Stimulated activated CD8-positive, alpha-beta memory T cell treated with anti-CD3 and anti-CD28 coated beads, Interleukin-15, amount 100 ng/mL, for 48 hours (primary cell): Measurements from ENCODE around the gene SNN.

ENCODE experiments used
- DNase-seq, 2 donors: peaks; one replicate each; pipeline ENCODE4 v3.0.0-alpha.2; 2020; ENCODE audit warnings: low read depth in 2 of 2

Gene SNN

GRCh38 chr16:11679941-11680911 is 12.0 kb downstream of the SNN start:
- DNase-seq: no peak

DNA sequence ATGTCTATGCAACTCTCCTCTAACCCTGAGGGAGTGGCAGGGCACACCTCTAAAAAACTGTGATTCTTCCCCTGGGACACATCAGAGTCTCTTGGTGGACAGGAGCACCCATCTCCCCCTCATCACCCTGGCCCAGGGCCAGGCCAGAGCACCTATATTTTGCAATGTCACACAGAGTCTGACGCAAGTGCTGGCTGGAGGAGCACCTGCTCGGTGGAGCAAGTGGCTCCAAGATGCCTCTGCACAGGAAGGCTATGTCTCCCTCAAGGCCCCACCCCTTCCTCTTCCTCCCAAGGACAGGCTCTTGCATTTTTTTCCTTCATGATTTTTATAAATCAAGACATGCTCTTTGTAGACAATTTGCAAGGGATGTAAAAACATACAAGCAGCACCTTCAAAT is 13.3 kb downstream of the SNN start:
- DNase-seq: no peak

DNA sequence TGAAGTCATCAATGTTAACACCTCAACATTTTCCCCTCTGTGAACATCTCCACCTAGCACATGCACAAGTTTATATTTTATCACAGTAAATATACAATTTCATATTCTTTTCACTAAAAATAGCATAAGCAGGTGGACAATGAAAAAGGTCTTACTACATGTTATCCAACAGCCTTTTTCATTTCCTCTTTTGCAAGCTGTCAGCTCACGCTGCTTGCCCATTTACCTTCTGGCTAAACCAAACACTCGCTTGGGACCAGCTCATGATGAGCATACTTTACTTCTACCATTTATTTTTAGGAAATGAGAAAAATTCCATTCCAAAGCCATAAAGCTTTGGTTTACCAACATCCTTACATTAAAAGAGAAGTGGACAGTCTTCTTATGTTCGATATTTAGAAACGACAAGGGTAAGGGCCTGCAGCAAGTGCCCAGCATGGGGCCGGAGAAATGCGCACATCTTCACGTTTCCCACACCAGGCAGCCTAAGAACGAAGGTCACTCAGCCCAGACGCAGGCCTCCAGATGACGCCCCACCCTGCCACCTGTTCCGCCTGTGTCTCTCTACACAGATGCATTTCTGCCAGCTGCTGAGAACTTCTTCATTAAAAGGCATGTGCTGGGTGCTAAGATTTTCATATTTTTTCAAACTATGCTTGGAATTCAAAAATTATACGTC is 13.9 kb downstream of the SNN start:
- DNase-seq: no peak

- DNase-seq: no peak
These were observed 14.4 kb downstream of the SNN start for GRCh38 chr16:11682655-11683096.

- DNase-seq: no peak
These were observed 14.9 kb downstream of the SNN start for GRCh38 chr16:11683145-11683544.

GRCh38 chr16:11684231-11685025 is 16.2 kb downstream of the SNN start:
- DNase-seq: no peak

- DNase-seq: no peak
These were observed 17.8 kb downstream of the SNN start for GRCh38 chr16:11685844-11686618.

- DNase-seq: no peak
These were observed 18.6 kb downstream of the SNN start for GRCh38 chr16:11686713-11687380.

DNA sequence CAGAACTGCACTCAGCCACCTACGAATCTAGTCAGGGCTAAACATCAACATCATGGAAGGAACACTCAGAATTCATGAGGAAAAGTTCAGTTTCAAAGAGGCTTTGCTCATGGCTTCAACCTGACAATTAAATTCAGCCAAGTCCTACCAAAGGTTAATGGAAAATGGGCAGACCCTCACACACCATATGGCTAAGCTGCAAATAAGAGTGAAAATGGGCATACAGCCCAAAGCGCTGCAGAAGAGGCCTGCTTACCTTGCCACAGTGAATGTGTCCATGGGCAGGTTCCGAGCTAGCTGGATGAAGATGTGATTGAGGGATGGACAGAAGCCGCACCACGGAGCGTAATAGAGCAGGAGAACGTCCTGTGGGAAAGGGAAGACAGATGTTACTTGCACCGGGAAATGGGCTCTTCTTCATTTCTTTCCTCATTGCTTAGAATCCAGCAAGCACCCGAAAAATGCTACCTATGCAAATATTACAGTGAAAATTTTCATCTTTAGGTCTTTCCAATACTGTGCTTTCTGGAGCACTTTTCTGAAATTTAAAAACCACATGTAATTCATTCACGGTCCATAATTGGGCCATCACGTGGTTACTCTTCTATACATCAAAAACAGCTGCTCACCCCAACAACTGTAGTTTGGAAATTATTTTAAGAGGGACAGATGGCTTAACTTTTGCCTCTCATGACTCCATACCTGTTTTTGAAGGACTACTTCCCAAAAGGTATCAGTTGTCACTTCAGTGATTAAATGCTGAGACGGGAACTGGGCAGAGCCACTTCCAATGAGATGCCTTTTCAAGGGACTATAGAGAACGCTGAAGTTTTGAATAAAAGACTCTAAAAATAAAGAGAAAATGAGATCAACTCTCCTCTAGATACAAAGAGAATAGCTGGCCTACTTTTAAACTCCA is 19.6 kb downstream of the SNN start:
- DNase-seq: no peak

- DNase-seq: no peak
These were observed 20.2 kb downstream of the SNN start for GRCh38 chr16:11688520-11688886.

DNA sequence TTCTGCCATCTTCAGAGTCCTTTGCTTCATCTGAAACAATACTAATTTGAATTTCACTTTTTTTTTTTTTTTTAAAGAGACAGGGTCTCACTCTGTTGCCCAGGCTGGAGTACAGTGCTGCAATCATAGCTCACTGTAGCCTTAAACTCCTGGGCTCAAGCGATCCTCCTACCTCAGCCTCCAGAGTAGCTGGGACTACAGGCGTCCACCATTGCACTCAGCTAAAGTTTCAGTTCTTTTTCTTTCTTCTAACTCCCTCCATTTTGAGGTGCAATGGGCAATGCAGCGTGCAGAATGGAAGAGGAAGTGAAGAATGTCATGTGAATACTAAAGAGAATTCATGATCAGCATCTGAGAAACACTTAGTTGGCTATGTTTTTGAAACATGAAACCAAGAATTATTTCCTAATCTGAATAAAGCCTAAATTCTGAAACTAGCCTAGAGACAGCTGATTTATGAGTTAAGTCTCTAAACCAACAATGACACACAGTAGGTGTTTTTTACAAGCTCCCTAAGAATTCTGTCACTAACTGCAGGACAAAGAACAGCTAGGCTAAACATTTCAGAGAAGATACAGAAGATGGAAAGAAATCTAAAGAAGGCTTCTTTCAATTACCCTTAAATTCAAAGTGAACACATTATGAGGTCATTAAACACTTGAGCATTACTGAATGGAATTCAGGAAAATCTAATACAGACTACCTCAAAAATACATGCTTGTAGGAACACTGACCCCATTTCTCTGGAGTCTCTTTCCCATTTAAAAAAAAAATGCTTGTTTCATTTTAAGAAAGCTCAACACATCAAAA is 21.0 kb downstream of the SNN start:
- DNase-seq: no peak

GRCh38 chr16:11691235-11691634 is 23.0 kb downstream of the SNN start:
- no peak for DNase-seq

DNA sequence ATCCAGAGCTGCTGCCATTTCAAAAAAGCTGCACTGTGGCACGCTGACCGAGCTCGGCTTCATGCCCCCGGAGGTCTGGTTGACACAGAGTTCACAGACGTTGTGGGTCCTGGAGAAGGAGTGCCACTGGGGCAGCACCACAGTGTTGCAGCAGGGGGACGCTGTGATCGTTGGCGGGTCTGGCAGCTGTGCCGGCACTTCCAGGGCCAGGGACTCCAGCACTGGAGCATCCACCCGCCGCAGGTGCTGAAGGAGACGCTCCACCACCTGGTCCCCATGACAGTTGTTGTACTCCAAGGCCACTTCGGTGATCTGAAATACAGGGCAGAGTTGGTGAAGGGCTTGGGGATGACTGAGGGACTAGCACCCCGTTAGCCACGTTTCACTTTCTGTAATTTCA is 23.5 kb downstream of the SNN start:
- DNase-seq: no peak

DNA sequence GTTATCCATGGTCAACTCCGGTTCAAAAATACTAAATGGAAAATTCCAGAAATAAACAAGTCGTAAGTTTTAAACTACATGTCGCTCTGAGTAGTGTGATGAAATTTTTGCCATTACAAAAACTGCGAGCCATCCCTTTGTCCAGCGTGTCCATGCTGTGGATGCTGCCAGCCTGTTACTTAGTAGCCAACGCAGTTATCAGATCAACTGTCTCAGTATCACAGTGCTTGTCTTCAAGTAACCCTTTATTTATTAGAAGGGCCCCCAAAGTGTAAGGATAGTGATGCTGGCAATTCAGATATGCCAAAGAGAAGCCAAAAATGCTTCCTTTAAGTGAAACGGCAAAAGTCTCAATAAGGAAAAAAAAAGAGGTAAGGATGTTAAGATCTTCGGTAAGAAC is 23.9 kb downstream of the SNN start:
- no peak for DNase-seq

GRCh38 chr16:11692651-11693050 is 24.4 kb downstream of the SNN start:
- no peak for DNase-seq

GRCh38 chr16:11696266-11697012 is 28.2 kb downstream of the SNN start:
- no peak for DNase-seq

GRCh38 chr16:11697319-11697718 is 29.1 kb downstream of the SNN start:
- no peak for DNase-seq

GRCh38 chr16:11698271-11698689 is 30.0 kb downstream of the SNN start:
- DNase-seq: peak; percentile 15 to 21
